CD4-positive, alpha-beta T cell treated with Interleukin-2 at 100 ng/mL for 4 hours (primary cell): ENCODE results near the gene SERINC5.

ENCODE experiments used
- DNase-seq: peaks from one replicate; pipeline ENCODE4 v3.0.0-alpha.2; 2020; ENCODE audit warnings: low spot score

SERINC5 gene

DNA sequence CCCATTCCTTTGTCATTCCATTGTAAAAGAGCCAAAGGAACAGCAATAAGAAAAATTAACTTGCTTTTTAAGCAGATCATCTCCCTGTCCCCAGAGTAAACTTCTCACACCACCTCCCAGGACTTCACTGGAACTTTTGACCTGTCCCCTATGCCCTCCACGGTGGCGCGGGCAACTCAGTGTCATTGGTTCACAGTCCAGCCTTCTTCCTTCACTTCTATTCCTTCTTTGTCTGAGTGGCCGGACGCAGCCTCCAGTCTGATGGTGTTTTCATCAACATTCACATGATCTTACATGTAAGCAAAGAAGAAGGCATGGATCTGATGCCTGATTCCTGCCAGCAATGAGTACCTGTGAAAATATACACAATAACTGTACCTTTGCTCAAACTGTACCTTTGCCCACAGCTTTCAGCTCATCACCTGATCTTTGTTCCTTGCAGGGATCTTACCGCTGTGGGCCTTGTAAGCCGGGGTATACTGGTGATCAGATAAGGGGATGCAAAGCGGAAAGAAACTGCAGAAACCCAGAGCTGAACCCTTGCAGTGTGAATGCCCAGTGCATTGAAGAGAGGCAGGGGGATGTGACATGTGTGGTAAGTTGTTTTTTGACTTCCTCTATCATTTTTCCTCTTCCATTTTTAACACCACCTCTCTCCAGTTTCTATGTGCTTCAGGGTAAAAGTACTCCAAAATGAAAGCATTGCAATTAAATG is 188.2 kb downstream of the SERINC5 start:
- no peak for DNase-seq

DNA sequence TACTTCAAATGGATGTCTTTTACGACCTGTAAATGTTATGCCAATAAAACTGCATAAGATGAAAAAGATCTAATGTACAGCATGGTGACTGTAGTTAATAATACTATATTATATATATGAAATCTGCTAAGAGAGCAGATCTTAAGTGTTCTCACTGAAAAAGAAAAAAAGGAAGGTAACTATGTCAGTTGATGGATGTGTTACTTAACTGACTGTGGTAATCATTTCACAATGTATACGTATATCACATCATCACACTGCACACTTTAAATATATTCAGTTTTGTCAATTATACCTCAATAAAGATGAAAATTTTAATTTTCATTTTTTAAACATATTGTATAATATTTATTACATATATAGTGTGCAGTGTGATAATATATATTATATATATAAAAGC is 188.8 kb downstream of the SERINC5 start:
- no peak for DNase-seq

GRCh38 chr5:80064124-80064523 is 191.7 kb downstream of the SERINC5 start:
- no peak for DNase-seq
